Pancreas (tissue), 10 donors: ENCODE results near the gene LUZP2. TPM values are rescaled to one million over a fixed set of nuclear protein-coding genes. Genes with fewer than 3 reads are reported as not detected.

Source experiments
- ATAC-seq, 4 donors: fragments of 200-7000 bp; cut with Tn5 transposase; one replicate each; pipeline versions ENCODE4 v1.8.0 to v1.9.1; 2020; ENCODE audit warnings: mild to moderate bottlenecking in 4 of 4, moderate library complexity in 4 of 4
- DNase-seq, 6 donors: peaks; one replicate each; pipeline ENCODE4 v3.0.0-alpha.2; 2020
- FAIRE-seq: peaks from 2 replicates; lab custom pipeline; 2012; peaks lifted over from hg19 to GRCh38; lab: Jason Lieb, UNC
- H3K27ac ChIP-seq, 4 donors: fragments of 200-600 bp; sonication (generic); 1 replicate in 3 of 4; 2 replicates in 1 of 4; pipeline versions ENCODE4 v1.5.0 to v1.8.0; 2020
- H3K27me3 ChIP-seq, 4 donors: fragments of 200-600 bp; one replicate each; pipeline ENCODE4 v1.8.0; 2021
- H3K36me3 ChIP-seq, 3 donors: fragments of 200-600 bp; sonication (generic) in 1 of 3; one replicate each; pipeline versions ENCODE4 v1.5.0 to v1.8.0; 2020 to 2021
- H3K4me1 ChIP-seq, 3 donors: fragments of 200-600 bp; one replicate each; pipeline ENCODE4 v1.8.0; 2021
- H3K4me3 ChIP-seq, 4 donors: fragments of 200-600 bp; sonication (generic) in 2 of 4; one replicate each; pipeline versions ENCODE4 v1.5.0 to v1.8.0; 2020 to 2021
- H3K9me3 ChIP-seq, 4 donors: fragments of 200-600 bp; one replicate each; pipeline ENCODE4 v1.8.0; 2021
- CTCF ChIP-seq, 4 donors: fragments of 200-600 bp; sonication (generic) in 3 of 4; IDR thresholded peaks; one replicate each; pipeline versions ENCODE4 v1.5.0 to v1.8.0; 2021; ENCODE audit warnings: antibody characterized with exemption in 4 of 4
- WGBS, 2 donors: extraction: QIAGEN DNeasy Blood & Tissue Kit; methylation state at CpG; one replicate each; pipeline ENCODE4 v1.1.7; 2013; 5-methylcytosine and 5-hydroxymethylcytosine counted together
- intact Hi-C, 3 donors: fragments of 100-400 bp; cut with DNase I; formaldehyde crosslinking; loops; one replicate each; pipeline versions ENCODE4 v1.11.1 to v1.14.2; 2022
- polyA plus RNA-seq, 2 donors: library from polyadenylated mRNA; stranded (reverse); fragments of 200-250 nt; gene quantifications; one replicate each; pipeline ENCODE4 v1.2.3, GENCODE V29; 2013
- total RNA-seq, 6 donors: library from RNA; stranded (reverse); fragmentation: NEBNext Ultra II Directional in 4 of 6; extraction: Animal tissue kit (Norgen Biotek cat#: 25700) in 4 of 6; gene quantifications; one replicate each; pipeline versions ENCODE4 v1.2.1 to v1.2.4, GENCODE V29; 2021 to 2023
- donor health status: healthy with polysubstance abuse.
- donor health status: DM: no; HTN: no; CAD: no; lungs with moderate emphysema.
- donor health status: DM: no; HTN: no; CAD: no.
- donor health status: control.
- donor health status: control.
- donor health status: Bipolar disorder and iron deficiency.
- donor health status: DM: yes; HTN: yes; CAD: no.
- donor health status: DM: no; HTN: no; CAD: no.
- donor health status: DM: no; HTN: no; CAD: no.
- donor health status: DM: yes; HTN: yes; CAD: no.

LUZP2 gene
- total and polyA plus RNA-seq, 8 donors: 0.04 to 0.19 (median 0.07) TPM; not detected in 3

DNA sequence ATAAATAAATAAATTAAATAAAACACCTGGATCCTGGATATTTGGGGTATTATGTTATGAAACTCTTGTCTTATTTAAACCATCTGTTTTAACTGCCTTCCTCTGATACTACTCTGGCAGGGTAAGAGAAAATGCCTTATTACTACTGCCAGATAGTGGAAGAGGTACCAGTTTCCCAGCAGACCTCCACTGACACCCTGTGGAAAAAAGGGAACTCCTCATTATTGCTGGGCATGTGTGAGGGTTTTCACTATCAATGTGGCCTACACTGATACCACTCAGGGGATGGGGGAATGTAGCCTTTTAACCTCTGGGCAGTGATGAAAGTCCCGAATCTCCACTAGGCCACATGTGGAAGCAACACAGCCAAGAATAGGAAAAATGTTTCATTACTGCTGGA is 121.0 kb downstream of the LUZP2 start:
- WGBS, 2 donors: 87 to 92% methylated on average over 1 of the region's 1 CpG
- intact Hi-C loops: no loop called here
- FAIRE-seq (no peak), ATAC-seq (no peak), DNase-seq (no peak)
- no peaks in the 10 kb centered on the region for H3K27me3 ChIP-seq
- H3K27ac ChIP-seq: no peak overlapping the region
- no peaks in the 10 kb centered on the region for H3K4me1 ChIP-seq
- TF ChIP-seq CTCF (IDR thresholded peaks at IDR 0.05): no peak
- no peaks in the 10 kb centered on the region for H3K36me3 ChIP-seq
- H3K9me3 ChIP-seq: no peaks in the 10 kb centered on the region
- no peak overlapping the region for H3K4me3 ChIP-seq

GRCh38 chr11:24619900-24620299 is 123.0 kb downstream of the LUZP2 start:
- Histone ChIP-seq H3K36me3 (no peaks in the 10 kb centered on the region), H3K27me3 (no peaks in the 10 kb centered on the region), H3K4me1 (no peaks in the 10 kb centered on the region), H3K27ac (no peak overlapping the region), H3K9me3 (no peaks in the 10 kb centered on the region), H3K4me3 (no peak overlapping the region)
- ATAC-seq (no peak), DNase-seq (no peak), FAIRE-seq (no peak)
- intact Hi-C loops: no loop called here
- no peak for TF ChIP-seq CTCF (IDR thresholded peaks at IDR 0.05)
- 67 to 80% methylated on average over 1 of the region's 1 CpG for WGBS, 2 donors

GRCh38 chr11:24622262-24622661 is 125.4 kb downstream of the LUZP2 start:
- Histone ChIP-seq H3K27ac (no peak overlapping the region), H3K9me3 (no peaks in the 10 kb centered on the region)
- intact Hi-C loops: no loop called here

GRCh38 chr11:24623121-24623520 is 126.3 kb downstream of the LUZP2 start:
- no peak for TF ChIP-seq CTCF (IDR thresholded peaks at IDR 0.05)
- no peak overlapping the region for H3K27ac ChIP-seq
- H3K36me3 ChIP-seq: no peaks in the 10 kb centered on the region
- FAIRE-seq (no peak), DNase-seq (no peak), ATAC-seq (no peak)
- no peaks in the 10 kb centered on the region for H3K27me3 ChIP-seq
- 0 to 89% methylated on average over 1 of the region's 1 CpG for WGBS, 2 donors
- H3K4me3 ChIP-seq: no peak overlapping the region
- no peaks in the 10 kb centered on the region for H3K9me3 ChIP-seq
- no peaks in the 10 kb centered on the region for H3K4me1 ChIP-seq
- intact Hi-C loops: no loop called here

More at GRCh38 chr11:24622262-24622661, 125.4 kb downstream of the LUZP2 start:
- H3K4me3 ChIP-seq: no peak overlapping the region
- H3K36me3 ChIP-seq: no peaks in the 10 kb centered on the region
- 48 to 62% methylated on average over 6 of the region's 6 CpGs for WGBS, 2 donors
- H3K4me1 ChIP-seq: no peaks in the 10 kb centered on the region
- TF ChIP-seq CTCF (IDR thresholded peaks at IDR 0.05): no peak
- FAIRE-seq: no peak
- no peak for ATAC-seq
- no peaks in the 10 kb centered on the region for H3K27me3 ChIP-seq
- no peak for DNase-seq

GRCh38 chr11:24624432-24624831 is 127.6 kb downstream of the LUZP2 start:
- H3K27me3 ChIP-seq: no peaks in the 10 kb centered on the region
- H3K9me3 ChIP-seq: no peaks in the 10 kb centered on the region
- FAIRE-seq (no peak), ATAC-seq (no peak), DNase-seq (no peak)
- H3K27ac ChIP-seq: no peak overlapping the region
- H3K4me1 ChIP-seq: no peaks in the 10 kb centered on the region
- no peak for TF ChIP-seq CTCF (IDR thresholded peaks at IDR 0.05)
- 34 to 88% methylated on average over 2 of the region's 2 CpGs for WGBS, 2 donors
- H3K4me3 ChIP-seq: no peak overlapping the region
- intact Hi-C loops: no loop called here
- H3K36me3 ChIP-seq: no peaks in the 10 kb centered on the region
